GM13977 (cell line): ENCODE data around the gene ANKMY1.

ENCODE experiments used
- DNase-seq: peaks from one replicate; pipeline ENCODE4 v3.0.0; 2012; ENCODE audit warnings: low spot score
- CTCF ChIP-seq: IDR thresholded peaks from 2 replicates; pipeline ENCODE4 v1.5.1; 2012; ENCODE audit warnings: mild to moderate bottlenecking, control low read depth; ENCODE audit not compliant: insufficient read depth; ENCODE audit errors: extremely low read depth, missing control alignments
- in situ Hi-C: fragments of 300-500 bp; cut with MboI; formaldehyde crosslinking; loops from one replicate; pipeline ENCODE4 v1.12.0; 2022; ENCODE audit warnings: low sequenced_read_pairs, low pct_unique_long_range_greater_than_20kb, mixed read lengths, inconsistent platforms; ENCODE audit not compliant: unreplicated experiment

Gene ANKMY1

DNA sequence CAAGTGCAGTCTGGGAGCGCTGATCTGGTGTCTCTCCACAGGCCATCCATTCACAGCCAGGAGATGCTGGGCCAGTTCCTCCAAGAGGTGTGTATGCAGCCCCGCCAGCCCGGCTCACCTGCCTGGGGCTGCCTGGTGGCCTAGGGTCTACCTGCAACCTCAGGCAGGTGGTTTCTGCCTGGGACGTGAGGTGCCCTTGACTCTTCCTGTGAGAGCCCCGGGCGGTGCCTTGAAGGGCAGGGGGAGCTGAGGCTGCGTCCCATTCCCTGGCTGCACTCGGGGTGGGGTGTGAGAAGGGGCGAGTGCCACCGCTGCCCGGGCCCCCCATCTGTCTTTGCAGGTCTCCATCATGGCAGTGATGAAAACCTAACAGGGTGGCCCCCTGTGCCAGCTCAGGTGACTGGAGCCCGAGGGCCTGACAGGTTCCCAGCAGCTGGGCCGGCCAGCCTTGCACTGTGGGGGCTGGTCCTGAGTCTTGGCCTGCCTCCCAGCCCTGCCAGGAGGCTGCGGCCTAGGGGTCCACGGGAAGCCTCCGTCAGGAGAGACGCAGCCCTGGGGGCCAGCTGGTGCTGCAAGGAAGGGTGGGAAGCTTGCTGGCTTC, 40.6 kb upstream of the ANKMY1 start:
- DNase-seq = no peak
- in situ Hi-C loops = no loop called here
- no peak for TF ChIP-seq CTCF

DNA sequence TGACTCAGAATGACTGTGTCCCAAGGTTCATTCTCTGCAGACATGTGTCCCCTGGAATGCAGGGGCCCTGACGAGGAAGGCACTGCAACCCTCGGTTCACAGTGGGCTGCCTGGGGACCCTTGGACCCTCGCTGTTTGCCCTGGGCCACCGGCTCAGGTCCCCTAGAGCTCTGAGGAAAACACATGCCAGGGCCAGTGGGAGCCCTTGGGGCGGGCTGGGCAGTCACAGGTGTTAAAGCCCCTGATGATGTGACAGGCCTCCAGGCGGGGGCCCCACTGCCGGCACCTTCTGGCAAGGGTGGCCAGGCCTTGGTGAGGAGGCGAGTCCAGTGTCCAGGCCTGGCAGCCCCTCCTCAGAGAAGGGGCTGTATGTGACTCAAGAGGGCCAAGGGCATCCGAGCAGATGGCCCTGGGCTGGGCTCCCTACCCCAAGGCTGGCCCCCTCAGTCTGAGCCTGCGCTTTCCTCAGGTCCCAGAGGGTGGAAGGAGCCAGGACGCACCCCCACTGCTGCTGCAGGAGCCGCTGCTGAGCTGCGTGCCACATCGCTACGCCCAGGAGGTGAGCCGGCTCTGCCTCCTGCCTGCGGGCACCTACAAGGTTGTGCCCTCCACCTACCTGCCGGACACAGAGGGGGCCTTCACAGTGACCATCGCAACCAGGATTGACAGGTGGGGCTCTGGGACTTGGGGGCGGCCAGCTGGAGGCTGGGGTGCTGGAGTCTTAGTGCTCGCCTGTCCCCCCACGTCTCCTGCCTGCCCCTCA, 39.8 kb upstream of the ANKMY1 start:
- in situ Hi-C loops = no loop called here
- no peak for DNase-seq
- no peak for TF ChIP-seq CTCF

DNA sequence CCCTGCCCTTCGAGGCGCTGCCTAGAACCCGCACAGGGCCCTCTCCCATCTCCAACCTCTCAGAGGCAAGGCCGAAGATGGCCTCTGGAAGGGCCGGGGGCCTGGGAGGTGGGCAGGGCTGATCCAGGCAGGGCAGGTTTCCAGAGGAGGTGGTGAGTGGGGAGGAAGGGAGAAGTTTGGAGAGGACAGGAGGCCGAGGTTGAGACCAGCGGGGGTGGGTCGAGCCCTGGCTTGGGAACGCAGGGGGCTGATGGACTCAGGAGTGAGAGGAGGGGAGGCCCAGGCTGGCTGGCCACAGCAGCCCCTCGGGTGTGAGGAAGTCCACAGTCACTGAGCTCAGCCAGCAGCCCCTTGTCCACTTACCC, 39.2 kb upstream of the ANKMY1 start:
- TF ChIP-seq CTCF = no peak
- no peak for DNase-seq
- in situ Hi-C loops = no loop called here

- no peak for TF ChIP-seq CTCF
- in situ Hi-C loops = no loop called here
- no peak for DNase-seq
Measured at GRCh38 chr2:240596491-240596931, 38.7 kb upstream of the ANKMY1 start.

- TF ChIP-seq CTCF = no peak
- no peak for DNase-seq
- in situ Hi-C loops = no loop called here
Measured at GRCh38 chr2:240596080-240596460, 38.3 kb upstream of the ANKMY1 start.

DNA sequence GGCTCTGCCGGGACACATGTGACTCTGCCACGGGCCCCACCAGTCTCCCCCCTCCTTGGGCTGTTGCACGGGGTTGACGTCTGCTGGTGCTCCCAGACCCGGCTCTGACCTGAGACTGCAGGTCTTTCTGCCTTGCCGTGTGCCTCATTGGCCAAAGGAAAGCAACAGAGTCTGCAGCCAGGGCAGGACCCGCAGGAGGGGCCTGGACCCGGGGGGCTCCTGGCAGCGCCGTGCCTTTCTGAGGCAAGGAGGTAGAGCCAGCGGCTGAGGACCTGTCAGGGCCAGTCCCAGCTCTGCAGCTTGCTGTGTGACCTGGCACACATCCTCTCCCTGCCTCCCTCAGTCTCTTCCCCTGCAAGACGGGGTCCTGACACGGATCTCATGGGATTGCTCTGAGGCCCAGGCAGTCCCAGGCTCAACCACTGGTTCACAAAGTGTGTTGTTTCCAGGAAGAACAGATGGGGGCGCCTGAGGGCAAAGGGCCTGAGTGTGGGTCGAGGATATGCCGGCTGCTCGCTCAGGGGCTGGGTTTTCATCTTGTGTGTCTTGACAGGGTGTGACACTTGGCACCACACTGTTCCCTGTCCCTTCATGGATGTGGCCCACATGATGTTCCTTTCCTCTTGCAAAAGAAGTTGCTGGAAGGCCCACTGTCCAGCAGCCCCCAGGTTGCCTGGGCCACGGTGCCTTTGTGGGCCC, 37.7 kb upstream of the ANKMY1 start:
- in situ Hi-C loops = no loop called here
- peak; percentile 65 for TF ChIP-seq CTCF
- DNase-seq = peak; percentile 74
